RWPE1 (cell line): ENCODE data around the gene DUOX1.

Experiments used
- CTCF ChIA-PET: fragments of 350-600 bp; sonication (Branson Sonifier 250); formaldehyde crosslinking; extraction: SDS; loops from one replicate; lab custom pipeline; 2021; lab: Yijun Ruan, JAX
- POLR2A ChIA-PET: fragments of 400-600 bp; formaldehyde crosslinking; extraction: SDS; loops from one replicate; lab custom pipeline; 2020; ENCODE audit warnings: antibody characterized with exemption; ENCODE audit not compliant: low non-redundant PET; lab: Yijun Ruan, JAX
- DNase-seq: peaks from one replicate; pipeline ENCODE4 v3.0.0; 2012; ENCODE audit warnings: low spot score
- H3K27ac ChIP-seq: fragments of 450-650 bp; 2 replicates; pipeline ENCODE4 v1.5.1; 2017
- CTCF ChIP-seq: fragments of 450-650 bp; conservative IDR thresholded peaks from 2 replicates; pipeline ENCODE4 v1.5.1; 2017; ENCODE audit warnings: low read depth, mild to moderate bottlenecking

Gene DUOX1

DNA sequence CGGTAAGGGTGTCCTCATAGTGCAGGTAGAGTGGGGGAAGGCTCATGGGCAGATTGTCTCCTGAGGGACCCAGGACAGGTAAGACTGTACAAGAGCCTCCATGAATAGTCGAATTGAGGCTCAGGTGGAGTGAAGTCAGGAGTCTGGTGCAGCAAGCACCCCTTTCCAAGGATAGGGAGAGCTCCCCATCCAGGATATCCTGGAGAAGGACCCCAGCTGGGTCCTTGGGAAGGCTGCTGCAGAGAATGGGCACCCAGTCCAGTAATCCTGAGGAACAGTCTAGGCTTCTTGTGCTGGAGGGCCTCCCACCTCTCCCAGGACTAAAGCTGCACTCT lies 15.1 kb upstream of the DUOX1 start:
- TF ChIP-seq CTCF: no peak
- no peak overlapping the region for H3K27ac ChIP-seq
- ChIA-PET POLR2A (no interaction called here), CTCF (interaction anchor here (0.5 to 0.6 kb wide), 4 partner anchors 23 to 401 kb away, joined by 3 to 8 read pairs (median 3); no protein-coding TSS in a partner anchor)
- no peak for DNase-seq

DNA sequence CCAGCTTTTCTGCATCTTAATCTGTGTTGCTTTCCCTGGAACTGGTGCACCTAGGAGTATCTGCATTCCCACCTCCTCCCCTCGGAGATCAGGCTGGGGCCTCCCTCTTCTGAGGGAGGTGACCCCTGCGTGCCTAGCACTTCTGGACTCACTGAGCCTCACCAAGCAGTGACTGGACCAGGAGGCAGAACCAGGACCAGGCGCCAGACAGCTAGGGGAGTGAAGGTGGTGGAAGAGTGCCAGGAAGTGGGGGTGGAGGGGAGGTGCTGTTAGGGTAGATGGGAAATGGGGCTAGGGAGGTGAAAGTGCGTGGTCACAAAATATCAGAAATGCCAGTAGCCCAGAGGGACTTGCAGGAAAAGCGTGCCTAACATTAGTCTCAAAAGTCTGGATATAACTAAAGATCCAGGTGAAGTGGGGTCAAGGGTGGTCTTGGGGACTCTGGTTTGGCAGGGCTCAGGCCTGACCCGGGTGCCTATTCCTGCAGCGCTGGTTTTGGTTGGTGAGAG lies 14.4 kb upstream of the DUOX1 start:
- no peak overlapping the region for H3K27ac ChIP-seq
- POLR2A ChIA-PET: no interaction called here
- no peak for DNase-seq
- TF ChIP-seq CTCF: no peak
- CTCF ChIA-PET: interaction anchor here (0.5 kb wide), 1 partner anchor 252 kb away, joined by 3 read pairs; no protein-coding TSS in a partner anchor

DNA sequence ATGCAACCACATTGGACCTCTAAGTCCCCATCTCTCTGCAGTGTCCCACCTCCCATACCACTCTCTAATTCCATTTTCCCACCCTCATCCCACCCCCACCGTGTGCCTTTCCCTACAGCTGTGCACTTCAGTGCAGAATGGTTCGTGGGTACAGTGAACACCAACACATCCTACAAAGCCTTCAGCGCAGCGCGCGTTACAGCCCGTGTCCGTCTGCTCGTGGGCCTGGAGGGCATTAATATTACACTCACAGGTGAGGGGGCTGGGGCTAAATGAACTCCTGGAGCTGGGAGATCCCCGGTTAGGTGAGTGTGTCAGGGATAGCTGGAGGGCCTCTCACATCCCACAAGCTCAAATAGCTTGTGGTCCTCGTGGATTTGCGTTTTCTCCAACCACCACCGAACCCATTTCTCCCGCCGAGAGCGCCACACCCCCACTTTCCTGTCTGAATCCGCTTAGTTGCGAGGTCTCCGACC lies 13.8 kb upstream of the DUOX1 start:
- POLR2A ChIA-PET: no interaction called here
- no peak for DNase-seq
- CTCF ChIA-PET: interaction anchor here (1.0 kb wide), 1 partner anchor 19 kb away, joined by 4 read pairs; no protein-coding TSS in a partner anchor
- no peak overlapping the region for H3K27ac ChIP-seq
- TF ChIP-seq CTCF: no peak

- POLR2A ChIA-PET: no interaction called here
- no peak overlapping the region for H3K27ac ChIP-seq
- DNase-seq: no peak
- no peak for TF ChIP-seq CTCF
- CTCF ChIA-PET: interaction anchor here (1.0 kb wide), 1 partner anchor 18 kb away, joined by 4 read pairs; no protein-coding TSS in a partner anchor
Measured at GRCh38 chr15:45116482-45117307, 13.1 kb upstream of the DUOX1 start.

- no peak for DNase-seq
- H3K27ac ChIP-seq: no peak overlapping the region
- ChIA-PET POLR2A (no interaction called here), CTCF (interaction anchor here (0.5 to 1.7 kb wide), 19 partner anchors 9 to 314 kb away, joined by 3 to 11 read pairs (median 5); partner anchors contain the start of genes DUOX1 and DUOXA1)
- TF ChIP-seq CTCF: no peak
Measured at GRCh38 chr15:45117308-45118130, 12.3 kb upstream of the DUOX1 start.

DNA sequence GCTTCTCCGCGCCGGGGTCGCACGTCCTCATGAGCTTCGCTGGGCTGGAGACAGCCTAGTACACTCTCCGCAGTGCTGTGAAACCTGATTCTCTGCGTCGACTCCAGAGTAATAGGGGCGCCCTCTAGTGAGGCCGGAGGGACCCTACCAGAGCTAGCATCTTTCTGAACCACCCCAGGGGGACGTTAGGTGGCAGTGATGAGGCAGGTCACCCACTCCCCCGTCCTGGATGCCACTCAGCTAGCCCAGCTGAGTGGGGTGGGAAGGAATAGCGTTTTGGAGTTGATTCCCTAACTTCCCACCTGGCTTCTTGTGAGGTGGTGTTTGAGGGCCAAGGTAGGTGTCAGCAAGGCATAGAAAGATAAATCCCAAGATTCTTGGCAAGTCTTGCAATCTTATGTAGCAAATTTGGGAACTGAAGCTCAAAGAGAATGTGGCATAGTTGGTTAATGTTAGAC lies 11.6 kb upstream of the DUOX1 start:
- peak; percentile 99 for TF ChIP-seq CTCF
- POLR2A ChIA-PET: no interaction called here
- peak; percentile 95 for DNase-seq
- CTCF ChIA-PET: interaction anchor here (0.5 to 1.7 kb wide), 25 partner anchors 8 to 1287 kb away, joined by 3 to 11 read pairs (median 4); partner anchors contain the start of genes DUOX1, DUOXA1 and SORD
- no peak overlapping the region for H3K27ac ChIP-seq
